K562 (cell line): Measurements from ENCODE around the gene AKAP7. TPM values are rescaled to one million over a fixed set of nuclear protein-coding genes. Genes with fewer than 3 reads are reported as not detected.
"Not testable (repeated sequence)": the region's sequence is repeated elsewhere in the genome, so short reads cannot be mapped to it uniquely, and the experiment has no call there.

Experiments
- ATAC-seq: fragments of 200-7000 bp; cut with Tn5 transposase; 3 replicates; pipeline ENCODE4 v1.9.1; 2020; ENCODE audit warnings: moderate library complexity
- BruUV-seq: library from RNA; stranded (reverse); fragments of 400-500 nt; replicated peaks from 2 replicates; lab custom pipeline; 2021; lab: Mats Ljungman, UMichigan
- CTCF ChIA-PET: fragments of 300-600 bp; formaldehyde crosslinking; extraction: SDS; loops from one replicate; lab custom pipeline; 2021; ENCODE audit warnings: low intra/inter-chr PET ratio; lab: Yijun Ruan, JAX
- POLR2A ChIA-PET: fragments of 300-600, 350-650 bp; sonication (Branson Sonifier 250); formaldehyde crosslinking; extraction: SDS; loops from one replicate; lab custom pipeline; 2021; ENCODE audit warnings: antibody characterized with exemption, inconsistent platforms; lab: Yijun Ruan, JAX
- DNase-seq, 4 experiments: peaks; one replicate each; pipeline versions ENCODE4 v3.0.0 to v3.0.0-alpha.2; 2011 to 2018; ENCODE audit warnings: low spot score in 3 of 4, mixed read lengths in 3 of 4; ENCODE audit errors: extremely low read depth in 1 of 4
- FAIRE-seq: peaks from 2 replicates; lab custom pipeline; 2011; peaks lifted over from hg19 to GRCh38; lab: Jason Lieb, UNC
- H2AFZ ChIP-seq: 2 replicates; pipeline ENCODE4 v1.6.0; 2011; ENCODE audit warnings: low read depth, low read length, control low read depth, inconsistent platforms
- H3K27ac ChIP-seq: fragments of 200-600 bp; 3 replicates; pipeline ENCODE4 v1.8.0; 2011; ENCODE audit warnings: low read depth, mild to moderate bottlenecking, control low read depth, inconsistent platforms, low read length, moderate library complexity, mixed read lengths; ENCODE audit errors: extremely low read depth
- H3K27me3 ChIP-seq, 2 experiments: fragments of 300-600 bp in 1 of 2; 2 replicates in 1 of 2; 3 replicates in 1 of 2; pipeline versions ENCODE4 v1.6.0 to v1.8.0; 2011; ENCODE audit warnings: inconsistent platforms in 2 of 2, low read length in 2 of 2, mild to moderate bottlenecking in 1 of 2, mixed read lengths in 1 of 2, moderate library complexity in 1 of 2; ENCODE audit not compliant: control insufficient read depth in 2 of 2, insufficient read depth in 2 of 2
- H3K36me3 ChIP-seq: fragments of 300-600 bp; 3 replicates; pipeline ENCODE4 v1.8.0; 2011; ENCODE audit warnings: mild to moderate bottlenecking, low read length, inconsistent platforms; ENCODE audit not compliant: control insufficient read depth, insufficient read depth
- H3K4me1 ChIP-seq, 2 experiments: fragments of 200-600 bp in 1 of 2; replicated peaks in 1 of 2; 2 replicates in 1 of 2; 3 replicates in 1 of 2; pipeline versions ENCODE4 v1.5.1 to v1.8.0; 2011; ENCODE audit warnings: inconsistent platforms in 2 of 2, low read length in 2 of 2, mild to moderate bottlenecking in 1 of 2, mixed read lengths in 1 of 2, moderate library complexity in 1 of 2; ENCODE audit not compliant: control insufficient read depth in 2 of 2, insufficient read depth in 2 of 2
- H3K4me2 ChIP-seq: 2 replicates; pipeline ENCODE4 v1.6.1; 2011; ENCODE audit warnings: low read length, control low read depth, inconsistent platforms, mixed read lengths; ENCODE audit not compliant: insufficient read depth
- H3K4me3 ChIP-seq: fragments of 200-600 bp; sonication (generic), shearing (Covaris generic); 2 replicates; pipeline ENCODE4 v1.5.1; 2016; ENCODE audit warnings: control low read depth, inconsistent platforms
- H3K79me2 ChIP-seq: fragments of 200-600 bp; 3 replicates; pipeline ENCODE4 v1.8.0; 2011; ENCODE audit warnings: low read length, inconsistent platforms; ENCODE audit not compliant: control insufficient read depth, insufficient read depth
- H3K9ac ChIP-seq, 2 experiments: 2 replicates each; pipeline versions ENCODE4 v1.6.0 to v1.6.1; 2011; ENCODE audit warnings: low read depth in 2 of 2, low read length in 2 of 2, control low read depth in 1 of 2, inconsistent platforms in 1 of 2, mild to moderate bottlenecking in 1 of 2, mixed read lengths in 1 of 2; ENCODE audit not compliant: insufficient read depth in 1 of 2
- H3K9me1 ChIP-seq: one replicate; pipeline ENCODE4 v1.6.0; 2011; ENCODE audit warnings: inconsistent platforms, mild to moderate bottlenecking, low read length, moderate library complexity; ENCODE audit not compliant: control insufficient read depth, insufficient read depth
- H3K9me3 ChIP-seq: replicated peaks from 2 replicates; pipeline ENCODE4 v1.5.1; 2011; ENCODE audit warnings: low read depth, low read length, inconsistent platforms; ENCODE audit not compliant: control insufficient read depth, insufficient read depth
- H4K20me1 ChIP-seq: replicated peaks from 2 replicates; pipeline ENCODE4 v1.6.1; 2011; ENCODE audit warnings: low read length, inconsistent platforms, mixed read lengths; ENCODE audit not compliant: control insufficient read depth, insufficient read depth
- NCOA6 ChIP-seq: fragments of 450-650 bp; IDR thresholded peaks from 2 replicates; pipeline ENCODE4 v1.6.1; 2017; ENCODE audit warnings: mild to moderate bottlenecking
- ZNF282 ChIP-seq: sonication (generic); formaldehyde crosslinking; IDR thresholded peaks from 2 replicates; pipeline ENCODE4 v1.8.1; 2023; ENCODE audit warnings: missing genetic modification reagents
- ZNF407 ChIP-seq: fragments of 450-650 bp; IDR thresholded peaks from 2 replicates; pipeline ENCODE4 v1.6.1; 2016; ENCODE audit warnings: low read depth
- WGBS: fragments of 100-300 bp; shearing (Covaris generic); methylation state at CpG from one replicate; pipeline ENCODE4 v1.1.6; 2016; ENCODE audit warnings: low coverage, mixed read lengths; ENCODE audit not compliant: insufficient coverage; ENCODE audit errors: missing lambda C conversion rate; 5-methylcytosine and 5-hydroxymethylcytosine counted together
- in situ Hi-C: fragments of 300-500 bp; cut with MboI; formaldehyde crosslinking; loops from 4 replicates; pipeline ENCODE4 v1.15.0; 2018; ENCODE audit warnings: inconsistent platforms, mixed read lengths
- intact Hi-C: fragments of 100-400 bp; cut with micrococcal nuclease; formaldehyde crosslinking; loops from 2 replicates; pipeline ENCODE4 v1.14.2; 2022
- polyA plus RNA-seq, 8 experiments: library from polyadenylated mRNA; depleted of rRNA in 4 of 8; stranded (reverse) in 5 of 8; unstranded in 3 of 8; fragments of >200 nt; fragmentation: Nextera tagmentation in 2 of 8; fragmentation: Illumina TruSeq in 1 of 8; extraction: Ambion mirVana in 2 of 8; extraction: Trizol in 1 of 8; gene quantifications; 2 replicates each; pipeline versions ENCODE4 v1.2.1 to v1.2.3, GENCODE V29; 2011 to 2014; ENCODE audit warnings: inconsistent platforms in 1 of 8, missing spikeins in 1 of 8
- total RNA-seq, 7 experiments: library from RNA; depleted of rRNA in 6 of 7; stranded (reverse); fragments of >200 nt in 6 of 7; fragmentation: Illumina TruSeq in 2 of 7; extraction: Trizol in 2 of 7; gene quantifications; 2 replicates each; pipeline versions ENCODE4 v1.2.1 to v1.2.3, GENCODE V29; 2011 to 2021; ENCODE audit warnings: low replicate concordance in 1 of 7
- TF ChIP-seq, protein P1 (sequence below): fragments of 250-450 bp; sonication (Bioruptor Pico); IDR thresholded peaks from 2 replicates; pipeline ENCODE4 v1.6.1; 2021; ENCODE audit warnings: mild to moderate bottlenecking

The AKAP7 gene
- total and polyA plus RNA-seq, 9 of the 15 experiments (the other 6 are each of a cell fraction or from before 2014, with no cell fraction given), result 0.82 to 2.6 (median 1.6) TPM

GRCh38 chr6:131295081-131295480 is 159.8 kb downstream of the AKAP7 start (continued):
- no peak for TF ChIP-seq ZNF407
- no peak for TF ChIP-seq NCOA6
- TF ChIP-seq, protein P1, sequence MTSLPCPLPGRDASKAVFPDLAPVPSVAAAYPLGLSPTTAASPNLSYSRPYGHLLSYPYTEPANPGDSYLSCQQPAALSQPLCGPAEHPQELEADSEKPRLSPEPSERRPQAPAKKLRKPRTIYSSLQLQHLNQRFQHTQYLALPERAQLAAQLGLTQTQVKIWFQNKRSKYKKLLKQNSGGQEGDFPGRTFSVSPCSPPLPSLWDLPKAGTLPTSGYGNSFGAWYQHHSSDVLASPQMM (CRISPR knock-in tag), result no peak
- no peak for TF ChIP-seq ZNF282 (CRISPR knock-in tag)

DNA sequence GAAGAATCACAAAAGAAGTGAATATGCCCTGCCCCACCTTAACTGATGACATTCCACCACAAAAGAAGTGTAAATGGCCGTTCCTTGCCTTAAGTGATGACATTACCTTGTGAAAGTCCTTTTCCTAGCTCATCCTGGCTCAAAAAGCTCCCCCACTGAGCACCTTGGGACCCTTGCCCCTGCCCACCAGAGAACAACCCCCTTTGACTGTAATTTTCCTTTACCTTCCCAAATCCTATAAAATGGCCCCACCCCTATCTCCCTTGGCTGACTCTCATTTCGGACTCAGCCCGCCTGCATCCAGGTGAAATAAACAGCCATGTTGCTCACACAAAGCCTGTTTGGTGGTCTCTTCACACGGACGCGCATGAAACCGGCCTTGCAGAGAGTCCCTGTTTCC is 165.6 kb downstream of the AKAP7 start:
- not testable (repeated sequence) for ATAC-seq
- 0% methylated on average over 4 of the region's 7 CpGs for WGBS

More for the DNA sequence above, 165.6 kb downstream of the AKAP7 start:
- FAIRE-seq, H3K27me3 ChIP-seq, H3K9me1 ChIP-seq, H3K27ac ChIP-seq, H2AFZ ChIP-seq, H3K9ac ChIP-seq, H3K4me1 ChIP-seq, H4K20me1 ChIP-seq, H3K36me3 ChIP-seq, POLR2A ChIA-PET, in situ Hi-C loops, H3K4me3 ChIP-seq, H3K9me3 ChIP-seq, CTCF ChIA-PET, intact Hi-C loops, H3K4me2 ChIP-seq, BruUV-seq, H3K79me2 ChIP-seq, DNase-seq: not testable (repeated sequence)
